GM21360 (cell line): ENCODE results near the gene SLC24A4.

ENCODE experiments used
- ATAC-seq: cut with Tn5 transposase; IDR thresholded peaks from one replicate; pipeline ENCODE4 v1.9.1; 2021; ENCODE audit warnings: mild to moderate bottlenecking, moderate library complexity; ENCODE audit not compliant: unreplicated experiment

The SLC24A4 gene

DNA sequence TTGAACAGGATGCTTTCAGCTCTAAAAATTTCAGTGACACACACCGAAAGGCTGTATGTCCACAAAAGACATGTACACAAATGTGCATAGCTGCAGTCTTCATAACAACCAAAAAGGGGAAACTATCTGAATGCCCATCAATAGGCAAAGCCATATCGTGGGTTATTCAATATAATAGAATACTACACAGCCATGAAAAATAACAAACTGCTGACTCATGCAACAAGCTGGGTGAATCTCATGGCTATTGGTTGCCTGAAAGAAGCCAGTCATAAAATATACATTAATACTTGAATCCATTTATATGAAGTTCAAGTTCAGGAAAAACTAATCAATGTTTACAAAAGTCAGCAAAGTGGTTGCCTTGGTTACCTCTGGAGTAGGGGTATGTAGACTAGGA is 132.3 kb downstream of the SLC24A4 start:
- no peak for ATAC-seq

DNA sequence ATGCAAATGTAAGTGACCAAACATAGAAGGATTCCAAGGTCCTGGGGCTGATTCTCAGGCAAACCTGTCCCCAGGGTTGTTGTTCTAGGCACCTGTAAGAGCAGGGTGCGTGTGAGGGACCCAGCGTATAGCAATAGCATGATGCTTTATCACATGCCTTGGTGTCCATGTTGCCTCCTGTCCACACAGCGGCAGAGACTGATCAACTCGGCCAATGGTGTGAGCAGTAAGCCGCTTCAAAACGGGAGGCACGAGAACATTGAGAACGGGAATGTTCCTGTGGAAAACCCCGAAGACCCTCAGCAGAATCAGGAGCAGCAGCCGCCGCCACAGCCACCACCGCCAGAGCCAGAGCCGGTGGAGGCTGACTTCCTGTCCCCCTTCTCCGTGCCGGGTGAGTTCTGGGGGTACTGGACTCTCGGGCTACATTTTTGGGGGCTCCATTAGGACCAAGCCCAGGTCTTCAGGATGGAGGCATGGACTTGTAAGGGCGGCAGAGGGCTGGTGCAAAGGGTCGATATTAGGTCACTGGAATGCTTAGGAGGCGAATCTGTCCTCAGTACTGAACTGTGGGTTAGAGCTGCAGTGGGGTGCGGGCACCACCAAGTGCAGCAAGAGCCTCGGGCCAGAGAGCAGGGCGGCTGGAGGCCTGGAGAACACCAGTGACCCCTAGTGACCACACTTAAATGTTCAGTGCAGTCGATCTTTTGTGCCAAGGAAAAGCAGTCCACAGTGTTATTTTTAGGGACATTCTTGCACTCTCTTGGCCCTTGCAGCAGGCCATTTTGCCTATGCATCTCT is 133.4 kb downstream of the SLC24A4 start:
- no peak for ATAC-seq

DNA sequence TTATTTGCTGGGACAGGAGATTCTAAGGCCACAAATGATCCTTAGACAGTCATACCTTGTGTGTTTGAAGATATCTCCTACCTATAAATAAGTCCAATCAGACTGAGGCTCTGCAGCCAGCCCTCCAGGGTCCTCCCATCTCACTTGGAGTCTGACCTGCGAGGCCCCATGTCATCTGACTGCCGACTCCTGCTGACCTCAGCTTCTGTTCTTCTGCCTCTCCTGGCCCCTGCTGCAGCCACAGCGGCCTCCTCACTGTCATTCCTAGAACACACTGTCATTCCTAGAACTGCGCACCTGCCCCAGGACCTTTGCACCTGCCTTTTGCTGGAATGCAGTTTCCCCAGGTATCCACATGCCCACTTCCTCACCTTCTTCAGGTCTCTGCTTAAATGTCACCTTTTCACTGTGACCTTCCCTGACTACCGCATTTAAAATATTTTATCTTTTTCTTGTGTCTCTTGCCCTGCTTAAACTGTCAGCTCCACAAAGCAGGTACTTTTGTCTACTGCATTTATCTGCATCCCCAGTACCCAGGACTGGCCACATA is 134.1 kb downstream of the SLC24A4 start:
- ATAC-seq: no peak

DNA sequence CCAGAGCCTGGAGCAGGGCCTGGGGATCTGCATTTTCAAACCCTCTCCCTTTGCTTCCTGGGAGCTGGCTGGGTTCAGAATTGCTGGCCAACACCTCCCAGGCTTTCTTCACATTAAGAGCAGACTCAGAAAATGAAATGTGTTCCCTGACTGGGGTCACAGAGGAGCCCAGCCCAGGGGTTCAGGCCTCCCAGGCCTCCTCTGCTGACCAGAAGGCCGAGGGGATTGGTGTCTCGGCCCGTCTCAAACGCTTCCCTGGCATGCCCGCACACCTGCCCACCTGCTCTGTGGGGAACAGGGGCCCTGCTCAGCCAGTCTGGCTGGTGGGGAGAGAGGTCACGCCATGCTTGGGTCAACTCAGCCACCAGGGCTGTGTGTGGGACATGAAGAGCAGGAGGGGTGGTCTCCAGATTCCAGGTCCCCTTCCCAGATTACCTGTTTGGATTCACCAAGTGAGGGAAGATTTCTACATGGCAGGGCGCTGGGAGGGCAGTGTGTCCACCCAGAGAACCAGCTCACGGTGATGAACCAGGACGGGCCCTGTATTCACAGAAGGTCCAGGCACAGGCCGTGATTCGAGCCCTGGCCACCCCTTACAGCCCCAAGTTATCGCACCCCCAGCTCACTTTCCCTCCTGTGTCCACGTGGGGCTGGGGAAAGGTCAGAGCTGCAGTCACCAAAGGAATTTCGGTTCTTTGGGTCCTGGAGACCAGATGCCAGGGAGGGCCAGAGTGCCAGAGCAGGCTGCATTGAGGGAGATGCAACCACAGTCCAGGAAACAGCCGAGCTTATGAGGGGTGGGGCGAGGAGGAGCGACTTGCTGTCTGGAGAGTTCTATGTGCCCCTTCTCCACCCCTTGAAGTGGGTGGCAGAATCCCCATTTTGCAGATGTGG is 135.4 kb downstream of the SLC24A4 start:
- no peak for ATAC-seq

DNA sequence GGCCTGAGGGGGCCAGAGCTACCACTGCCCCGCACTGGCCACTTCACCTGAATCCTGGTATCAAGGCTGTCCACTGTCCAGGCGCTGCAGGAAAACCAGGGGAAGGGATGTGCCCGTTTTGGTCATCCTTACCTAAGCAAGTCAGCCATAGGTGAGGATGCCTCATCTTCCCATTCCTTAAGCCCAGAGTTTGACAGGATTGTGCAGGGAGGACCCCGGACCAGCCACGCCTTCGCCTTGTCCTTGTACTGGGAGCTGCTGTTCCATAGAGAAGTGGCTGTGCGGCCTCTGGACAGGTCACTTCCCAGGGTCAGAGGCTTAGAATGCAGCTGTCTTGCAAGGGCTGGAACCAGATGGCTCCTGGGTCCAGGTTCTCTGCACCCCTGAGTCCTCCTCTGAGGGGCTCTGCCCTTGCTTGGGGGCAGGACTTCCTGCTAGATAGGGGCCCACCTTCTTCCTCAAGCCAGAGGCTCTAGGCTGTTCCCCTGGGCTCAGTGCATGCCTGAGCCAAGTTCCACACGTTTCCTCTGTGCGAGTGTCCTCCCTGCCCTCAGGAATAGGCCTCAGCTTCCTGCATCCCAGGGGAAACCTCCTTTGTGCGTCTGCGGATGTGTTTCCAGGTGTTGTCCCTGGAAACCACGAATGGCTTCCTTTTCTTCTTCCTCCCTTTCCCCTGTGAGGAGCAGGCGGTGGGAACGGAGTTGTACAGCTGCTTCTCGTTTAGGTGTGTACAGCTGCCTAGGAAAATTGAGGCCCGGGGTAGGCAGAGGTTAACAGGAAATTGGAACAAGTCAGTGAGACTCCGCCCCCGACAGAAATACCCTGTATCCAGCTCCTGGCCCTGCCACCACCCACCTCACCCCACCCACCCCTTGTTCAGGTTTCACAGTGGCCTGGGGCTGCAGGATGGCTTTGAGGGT is 136.3 kb downstream of the SLC24A4 start:
- ATAC-seq: no peak

DNA sequence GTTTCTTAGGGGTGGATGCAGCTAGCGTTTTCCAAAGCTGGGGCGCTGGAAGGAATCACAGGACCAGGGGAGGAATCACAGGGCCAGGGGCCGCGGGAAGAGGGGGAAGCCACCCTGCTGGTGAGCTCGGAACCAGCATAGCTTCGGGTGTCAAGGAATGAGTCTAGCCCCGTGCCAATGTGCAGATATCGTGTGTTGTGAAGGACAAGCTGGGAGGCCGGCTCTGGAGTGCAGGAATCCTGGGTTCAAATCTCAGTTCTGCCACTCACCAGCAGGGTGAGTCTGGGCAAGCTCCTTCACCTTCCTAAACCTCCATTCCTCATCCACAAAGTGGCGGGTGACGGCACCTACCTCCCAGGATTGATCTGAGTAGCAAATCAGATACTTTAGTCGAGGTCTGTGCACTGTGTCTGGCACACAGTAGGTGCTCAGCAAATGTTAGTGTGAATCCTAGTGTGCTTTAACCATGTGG is 137.0 kb downstream of the SLC24A4 start:
- ATAC-seq: no peak

DNA sequence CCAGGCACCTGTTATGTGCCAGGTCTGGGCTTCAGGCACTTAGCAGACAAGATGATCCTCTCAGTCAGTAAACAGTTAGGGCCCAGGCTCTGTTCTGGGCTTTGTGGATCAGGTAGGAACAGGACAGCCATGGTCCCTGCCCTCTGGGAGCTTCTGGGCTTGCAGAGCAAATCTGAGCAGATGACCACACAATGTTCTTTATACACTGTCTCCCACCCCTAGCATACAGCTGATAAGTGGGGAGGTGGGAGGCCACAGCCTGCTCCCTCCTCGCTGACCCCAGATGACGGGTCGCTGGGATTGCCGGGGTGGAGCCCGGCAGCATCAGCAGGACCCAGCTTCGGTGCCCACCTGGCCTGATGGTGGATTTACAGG is 137.6 kb downstream of the SLC24A4 start:
- ATAC-seq: no peak

DNA sequence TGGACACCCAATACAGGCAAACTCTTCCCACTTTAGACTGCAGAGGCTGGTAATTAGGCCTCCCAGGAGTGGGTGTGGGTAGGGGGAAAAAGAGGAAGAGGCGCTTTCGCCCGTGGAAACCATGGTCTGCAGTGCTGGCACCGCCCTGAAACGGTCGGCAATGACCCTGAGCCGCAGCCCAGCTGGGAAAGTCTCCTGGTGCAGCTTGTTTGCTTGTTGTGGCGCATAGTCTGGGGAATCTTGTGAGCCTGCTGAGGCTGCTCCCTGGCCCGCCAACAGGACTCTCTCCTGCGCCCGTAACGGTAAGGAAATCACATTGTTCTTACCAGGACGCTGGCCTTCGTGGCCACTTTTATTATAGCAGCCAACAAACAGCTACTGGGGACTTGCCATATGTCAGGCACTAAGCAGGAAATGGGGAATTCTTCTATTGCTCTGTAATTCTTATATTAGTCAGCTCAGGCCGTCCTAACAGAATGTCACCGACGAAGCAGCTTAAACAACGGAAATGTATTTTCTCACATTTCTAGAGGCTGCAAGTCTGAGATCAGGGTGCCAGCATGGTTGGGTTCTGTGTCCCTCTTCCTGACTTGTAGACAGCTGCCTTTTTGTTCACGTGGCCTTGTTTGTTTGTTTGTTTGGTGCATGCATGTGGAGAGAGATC is 138.1 kb downstream of the SLC24A4 start:
- peak; percentile 65 for ATAC-seq

DNA sequence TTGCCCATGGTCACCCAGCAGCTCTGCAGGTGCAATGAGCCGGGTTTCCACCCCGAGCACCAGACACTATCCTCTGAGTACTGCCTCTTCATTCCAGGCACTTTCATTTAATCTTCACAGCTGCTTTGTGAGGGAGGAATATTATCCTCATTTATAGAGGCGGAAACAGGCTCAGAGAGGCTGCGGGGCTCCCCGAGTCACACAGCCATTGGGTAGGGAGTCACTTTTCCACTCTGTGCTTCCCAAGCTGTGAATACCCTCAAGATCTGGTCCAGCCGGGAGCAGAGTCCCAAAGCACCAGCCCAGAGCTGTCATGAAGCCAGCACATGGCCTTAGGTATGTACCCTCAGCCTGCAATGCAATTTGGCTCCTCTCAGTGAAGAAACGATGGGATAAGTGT is 138.9 kb downstream of the SLC24A4 start:
- ATAC-seq: no peak

DNA sequence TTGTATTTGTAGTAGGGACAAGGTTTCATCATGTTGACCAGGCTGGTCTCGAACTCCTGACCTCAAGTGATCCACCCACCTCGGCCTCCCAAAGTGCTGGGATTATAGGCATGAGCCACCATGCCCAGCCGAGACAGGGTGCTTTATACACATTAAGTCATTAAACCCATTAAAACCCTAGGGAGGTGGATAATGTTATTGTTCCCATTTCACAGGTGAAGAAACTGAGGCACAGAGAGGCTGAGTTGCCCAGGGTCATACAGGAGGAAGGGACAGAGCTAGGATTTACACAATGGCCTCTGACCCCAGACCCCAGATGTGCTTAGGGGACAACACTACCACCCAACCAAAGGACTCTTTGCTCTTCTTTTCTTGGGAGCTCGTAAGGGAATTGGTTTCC is 139.6 kb downstream of the SLC24A4 start:
- no peak for ATAC-seq

DNA sequence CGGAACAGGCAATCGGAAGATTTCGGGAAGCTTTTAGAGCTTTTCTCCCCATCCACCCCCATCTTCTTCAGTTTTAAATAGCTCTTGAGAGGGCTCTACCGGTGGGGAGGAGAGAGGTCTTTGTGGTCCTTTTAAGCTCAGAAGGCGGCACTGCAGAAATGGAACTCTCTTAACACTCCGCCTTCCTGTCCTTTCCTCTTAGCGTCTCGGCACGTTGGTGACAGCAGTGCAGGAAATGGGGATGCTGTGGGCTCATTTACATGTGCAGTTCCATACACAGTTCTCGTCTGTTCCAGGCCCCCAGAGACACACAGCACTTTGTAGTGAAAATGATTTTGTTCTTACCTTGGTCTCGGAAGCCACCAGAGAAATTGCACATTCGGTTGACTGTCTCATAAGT is 140.2 kb downstream of the SLC24A4 start:
- ATAC-seq: no peak

DNA sequence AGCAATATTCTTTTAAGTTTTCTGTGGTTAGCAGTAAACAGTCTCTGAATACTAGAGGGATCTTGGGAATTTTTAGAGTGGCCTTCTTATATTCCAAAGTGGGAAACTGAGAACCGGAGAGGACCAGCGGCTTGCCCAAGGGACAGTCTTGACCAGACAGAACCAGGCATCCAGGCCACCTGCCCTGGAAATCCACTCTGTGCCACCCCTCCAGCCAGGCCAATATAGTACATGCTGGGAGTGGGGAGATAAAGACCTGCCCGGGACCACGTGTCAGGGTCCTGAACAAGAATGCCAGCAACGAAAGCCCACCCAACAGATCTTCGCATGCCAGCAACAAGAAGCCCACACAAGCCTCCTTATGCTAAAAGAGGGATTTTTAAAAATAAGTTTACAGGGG is 141.2 kb downstream of the SLC24A4 start:
- no peak for ATAC-seq

DNA sequence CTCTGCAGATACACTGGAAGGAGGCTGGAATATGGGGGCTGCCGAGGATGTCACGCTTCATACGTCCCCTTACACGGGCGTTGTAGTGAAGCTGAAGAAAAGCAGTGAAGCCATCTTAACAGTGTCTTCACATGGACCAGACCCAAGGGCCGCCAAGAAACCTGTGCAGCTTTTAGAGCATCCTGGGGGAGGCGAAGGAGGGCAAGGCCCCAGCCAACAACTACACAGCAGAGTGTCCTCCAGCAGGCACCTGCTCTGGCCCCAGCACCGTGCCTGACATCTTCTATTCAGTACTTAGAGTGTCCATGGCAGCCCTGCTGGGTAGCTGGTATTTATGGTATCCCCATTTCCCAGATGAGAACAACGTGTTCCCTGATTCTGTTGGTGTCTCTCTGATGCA is 141.8 kb downstream of the SLC24A4 start:
- no peak for ATAC-seq

DNA sequence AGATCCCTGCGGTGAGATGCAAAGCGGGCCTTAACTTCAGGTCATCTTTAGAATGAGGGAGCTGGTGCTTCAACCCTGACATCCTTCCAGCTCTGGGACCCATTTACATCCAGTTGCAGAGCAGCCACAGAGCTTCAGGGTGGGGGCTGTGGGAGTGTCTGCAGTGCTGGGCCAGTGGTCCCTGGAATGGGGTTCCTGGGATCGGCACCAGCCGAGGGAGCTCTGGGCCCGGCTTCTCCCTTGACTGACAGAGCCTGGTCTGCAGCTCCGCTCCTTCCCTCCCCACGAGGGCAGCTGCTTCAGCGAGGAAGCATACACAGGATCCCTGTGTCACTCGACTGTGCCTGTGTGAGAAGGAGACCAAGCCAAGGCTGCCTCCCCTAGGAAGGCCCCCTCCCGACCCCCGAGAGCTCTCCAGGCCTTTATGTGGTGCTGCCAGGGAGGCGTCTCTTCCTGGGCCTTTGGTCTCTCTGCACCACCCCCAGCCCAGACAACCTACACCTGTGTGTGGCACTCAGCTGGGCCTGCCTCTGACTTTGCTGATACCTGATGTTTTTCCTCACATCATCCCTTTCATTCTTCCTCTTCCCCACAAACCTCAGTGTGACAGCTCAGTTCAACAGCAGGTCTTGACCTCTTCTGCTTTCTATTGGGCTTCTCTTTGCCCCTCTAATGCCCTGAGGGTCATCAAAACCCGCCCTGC is 142.5 kb downstream of the SLC24A4 start:
- ATAC-seq: no peak

DNA sequence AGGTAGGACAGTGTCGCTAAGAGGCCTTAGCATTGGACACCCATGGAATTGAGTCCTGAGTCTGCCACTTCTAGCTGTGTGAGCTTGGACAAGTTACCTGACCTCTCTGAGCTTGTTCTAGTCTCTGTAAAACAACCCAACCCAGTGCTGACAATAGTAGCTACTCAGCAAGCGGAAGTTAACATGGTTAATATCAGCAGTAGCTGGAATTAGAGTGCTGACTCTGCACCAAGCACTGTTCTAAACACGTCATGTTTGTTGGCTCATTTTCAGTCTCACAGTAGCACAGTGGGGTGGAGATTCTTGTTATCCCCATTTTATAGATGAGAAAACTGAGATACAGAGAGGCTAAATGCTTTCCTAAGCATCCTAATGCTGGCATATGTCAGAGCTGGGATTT is 143.1 kb downstream of the SLC24A4 start:
- ATAC-seq: no peak

DNA sequence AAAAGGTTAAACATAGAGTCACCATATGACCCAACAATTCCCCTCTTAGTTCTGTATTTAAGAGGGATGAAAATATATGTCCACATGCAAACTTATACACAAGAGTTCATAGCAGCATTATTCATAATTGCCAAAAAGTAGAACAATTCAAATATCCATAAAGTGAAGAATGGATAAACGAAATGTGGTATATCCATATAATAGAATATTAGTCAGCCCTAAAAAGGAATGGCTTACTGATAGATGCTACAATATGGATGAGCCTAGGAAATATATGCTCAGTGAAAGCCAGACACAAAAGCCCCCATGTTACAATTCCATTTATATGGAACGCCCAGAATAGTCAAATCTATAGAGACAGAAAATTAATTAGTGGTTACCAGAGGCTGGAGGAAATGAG is 146.6 kb downstream of the SLC24A4 start:
- no peak for ATAC-seq

DNA sequence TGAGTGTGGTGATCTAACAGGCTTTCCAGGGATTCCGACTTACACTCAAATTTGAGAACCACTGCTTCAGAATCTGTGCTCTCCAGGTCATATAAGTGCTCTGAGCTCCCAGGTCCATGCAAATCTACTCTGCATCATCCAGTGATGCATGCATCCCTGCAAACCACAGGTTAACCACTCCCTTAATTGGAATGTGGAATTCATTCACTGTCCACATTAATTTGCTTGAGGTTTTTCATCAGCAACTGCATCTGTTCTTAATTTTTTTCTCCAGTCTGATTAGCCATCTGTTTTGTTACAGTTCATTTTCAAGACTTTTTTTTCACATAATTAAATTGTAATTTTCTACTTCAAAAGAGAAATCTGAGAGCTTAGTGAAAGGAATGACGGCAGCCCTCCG is 147.2 kb downstream of the SLC24A4 start:
- no peak for ATAC-seq

DNA sequence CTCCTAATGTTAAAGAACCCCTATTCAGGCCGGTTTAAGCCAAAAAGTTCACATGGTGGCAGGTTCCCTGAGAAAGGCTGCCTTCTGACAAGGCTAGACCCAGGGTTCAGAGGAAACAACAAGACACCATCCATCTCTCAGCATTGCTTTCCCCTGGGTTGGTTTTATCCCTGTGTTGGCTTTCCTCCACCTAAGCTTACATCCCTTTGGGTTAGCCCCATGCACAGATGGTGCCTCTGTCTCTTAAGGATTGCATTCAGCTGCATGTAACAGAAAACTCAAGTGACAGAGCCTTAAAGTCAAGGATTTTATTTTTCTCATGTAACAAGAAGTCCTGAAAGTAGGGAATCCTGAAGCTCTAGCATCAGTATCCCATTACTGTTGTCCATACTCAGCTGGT is 147.8 kb downstream of the SLC24A4 start:
- no peak for ATAC-seq

DNA sequence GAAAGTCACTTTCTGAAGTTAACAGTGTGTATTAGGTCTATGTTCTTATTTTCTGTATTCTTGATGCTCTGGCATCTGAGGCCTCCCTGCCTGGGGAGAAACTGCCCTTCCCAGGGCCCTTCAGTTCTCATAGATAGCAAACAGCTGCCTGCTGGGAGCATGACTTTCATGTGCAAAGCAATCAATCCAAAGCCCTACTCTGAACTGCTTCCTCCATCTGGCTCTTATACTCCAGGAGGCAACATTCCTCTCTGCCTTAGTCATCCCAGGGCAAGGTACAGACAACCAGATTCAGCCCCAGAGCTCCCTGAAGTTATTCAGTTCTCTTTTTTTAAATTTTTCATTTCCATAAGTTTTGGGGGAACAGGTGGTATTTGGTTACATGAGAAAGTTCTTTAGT is 149.0 kb downstream of the SLC24A4 start:
- no peak for ATAC-seq

DNA sequence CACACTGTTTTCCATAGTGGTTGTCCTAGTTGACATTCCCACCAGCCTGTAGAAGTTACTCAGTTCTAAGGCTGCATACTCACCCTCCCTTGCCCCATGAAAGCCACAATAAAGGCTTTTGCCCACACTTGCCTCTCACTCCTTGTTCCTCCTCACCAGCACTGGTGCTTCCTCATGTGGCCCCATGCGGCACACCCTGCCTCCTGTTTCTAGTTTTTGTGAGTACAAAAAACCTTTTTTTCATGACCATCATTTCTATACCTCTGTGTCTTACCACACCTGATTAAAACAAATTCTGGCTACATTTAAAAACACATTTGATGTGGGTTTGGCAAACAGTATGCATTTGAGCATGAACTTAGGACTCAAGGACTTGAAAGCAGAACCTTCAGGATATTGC is 149.9 kb downstream of the SLC24A4 start:
- ATAC-seq: no peak
